ENCODE measurements around the gene MAPK11. TPM values are rescaled to one million over a fixed set of nuclear protein-coding genes. Genes with fewer than 3 reads are reported as not detected.

MAPK11 gene
- total RNA-seq, 1 donor from 2014 or later = not detected

GRCh38 chr22:50318356-50318697, 48.1 kb upstream of the MAPK11 start:
- H3K4me1 ChIP-seq = no peaks in the 10 kb centered on the region
- no peak for TF ChIP-seq EZH2phosphoT487 (IDR thresholded peaks at IDR 0.05)
- TF ChIP-seq, protein P1, sequence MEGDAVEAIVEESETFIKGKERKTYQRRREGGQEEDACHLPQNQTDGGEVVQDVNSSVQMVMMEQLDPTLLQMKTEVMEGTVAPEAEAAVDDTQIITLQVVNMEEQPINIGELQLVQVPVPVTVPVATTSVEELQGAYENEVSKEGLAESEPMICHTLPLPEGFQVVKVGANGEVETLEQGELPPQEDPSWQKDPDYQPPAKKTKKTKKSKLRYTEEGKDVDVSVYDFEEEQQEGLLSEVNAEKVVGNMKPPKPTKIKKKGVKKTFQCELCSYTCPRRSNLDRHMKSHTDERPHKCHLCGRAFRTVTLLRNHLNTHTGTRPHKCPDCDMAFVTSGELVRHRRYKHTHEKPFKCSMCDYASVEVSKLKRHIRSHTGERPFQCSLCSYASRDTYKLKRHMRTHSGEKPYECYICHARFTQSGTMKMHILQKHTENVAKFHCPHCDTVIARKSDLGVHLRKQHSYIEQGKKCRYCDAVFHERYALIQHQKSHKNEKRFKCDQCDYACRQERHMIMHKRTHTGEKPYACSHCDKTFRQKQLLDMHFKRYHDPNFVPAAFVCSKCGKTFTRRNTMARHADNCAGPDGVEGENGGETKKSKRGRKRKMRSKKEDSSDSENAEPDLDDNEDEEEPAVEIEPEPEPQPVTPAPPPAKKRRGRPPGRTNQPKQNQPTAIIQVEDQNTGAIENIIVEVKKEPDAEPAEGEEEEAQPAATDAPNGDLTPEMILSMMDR (IDR thresholded peaks at IDR 0.05) = no peak
- TF ChIP-seq EZH2 (IDR thresholded peaks at IDR 0.05) = no peak
- Mint-ChIP-seq H3K4me1 (no peaks in the 10 kb centered on the region), H3K9me3 (no peaks in the 10 kb centered on the region), H3K27me3 (ENCODE audit: insufficient read depth, low read depth) (peaks cover 6% of the 10 kb centered on the region), H3K27ac (no peak overlapping the region), H3K36me3 (peaks cover 2% of the 10 kb centered on the region), H3K4me3 (no peak overlapping the region)
- H3K36me3 ChIP-seq = no peaks in the 10 kb centered on the region
- no peak for DNase-seq (ENCODE audit: low spot score)
- no peak overlapping the region for H3K4me2 ChIP-seq
- no peaks in the 10 kb centered on the region for H4K20me1 ChIP-seq (ENCODE audit: low read depth)
- no peak overlapping the region for H2AFZ ChIP-seq (replicated peaks)
- no peaks in the 10 kb centered on the region for H3K9me3 ChIP-seq (ENCODE audit: low read depth)
- H3K27ac ChIP-seq = no peak overlapping the region
- H3K27me3 ChIP-seq = no peaks in the 10 kb centered on the region
- H3K9ac ChIP-seq = no peak overlapping the region
- H3F3A ChIP-seq (ENCODE audit: low read depth) = no peaks in the 10 kb centered on the region
- no peak overlapping the region for H3K4me3 ChIP-seq
- no peaks in the 10 kb centered on the region for H3K79me2 ChIP-seq (ENCODE audit: low read depth)

DNA sequence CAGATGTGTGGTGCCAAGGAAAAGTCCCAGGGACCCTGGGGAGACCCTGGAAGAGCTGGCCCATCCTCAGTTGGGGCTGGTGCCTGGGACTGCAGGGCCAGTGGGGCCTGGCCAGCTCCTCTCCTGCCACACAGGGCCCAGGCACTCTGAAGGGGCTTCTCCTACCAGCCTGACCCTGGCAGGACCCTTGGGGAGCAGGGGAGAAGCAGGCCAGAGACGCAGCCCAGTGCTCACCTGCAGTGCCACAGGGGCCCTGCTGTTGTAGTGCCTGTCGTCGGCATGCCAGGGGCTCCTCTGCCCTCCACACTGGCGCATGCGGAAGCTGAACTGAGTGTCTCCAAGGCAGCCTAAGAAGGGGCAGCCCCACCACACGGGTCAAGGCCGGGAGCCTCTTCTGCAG, 47.5 kb upstream of the MAPK11 start:
- Mint-ChIP-seq H3K27ac (no peak overlapping the region), H3K4me3 (no peak overlapping the region), H3K4me1 (no peaks in the 10 kb centered on the region), H3K9me3 (no peaks in the 10 kb centered on the region), H3K27me3 (ENCODE audit: insufficient read depth, low read depth) (peaks cover 6% of the 10 kb centered on the region), H3K36me3 (peaks cover 2% of the 10 kb centered on the region)
- Histone ChIP-seq H3K27me3 (no peaks in the 10 kb centered on the region), H3K4me2 (no peak overlapping the region), H2AFZ (replicated peaks) (no peak overlapping the region), H3F3A (ENCODE audit: low read depth) (no peaks in the 10 kb centered on the region), H3K36me3 (no peaks in the 10 kb centered on the region), H3K4me3 (no peak overlapping the region), H3K27ac (no peak overlapping the region), H3K9ac (no peak overlapping the region), H3K4me1 (no peaks in the 10 kb centered on the region), H4K20me1 (ENCODE audit: low read depth) (no peaks in the 10 kb centered on the region), H3K9me3 (ENCODE audit: low read depth) (no peaks in the 10 kb centered on the region), H3K79me2 (ENCODE audit: low read depth) (no peaks in the 10 kb centered on the region)
- no peak for DNase-seq (ENCODE audit: low spot score)
- TF ChIP-seq EZH2 (IDR thresholded peaks at IDR 0.05) (no peak), EZH2phosphoT487 (IDR thresholded peaks at IDR 0.05) (no peak)
- TF ChIP-seq, protein P1 (IDR thresholded peaks at IDR 0.05) = no peak

DNA sequence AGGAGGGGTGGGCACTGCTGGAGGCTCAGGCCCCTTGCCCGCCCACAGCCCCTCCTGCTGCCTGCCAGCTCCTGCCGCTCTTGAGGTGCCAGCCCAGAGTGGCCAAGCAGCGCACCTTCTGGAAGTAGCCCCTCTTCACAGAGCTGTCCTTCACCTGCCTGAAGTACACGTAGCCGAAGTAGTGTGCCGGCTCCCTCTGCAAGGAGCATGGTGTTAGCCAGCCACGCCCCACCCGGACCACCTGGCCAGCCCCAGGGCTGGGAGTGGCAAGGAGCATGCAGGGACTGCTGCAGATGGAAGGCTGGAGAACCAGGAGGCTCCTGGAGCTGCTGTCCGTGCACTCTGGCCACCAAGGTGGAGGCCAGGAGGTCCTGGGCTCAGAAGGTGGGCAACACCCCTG, 47.0 kb upstream of the MAPK11 start:
- H3K4me1 ChIP-seq = no peaks in the 10 kb centered on the region
- H3K4me3 ChIP-seq = no peak overlapping the region
- H3K27ac Mint-ChIP-seq = no peak overlapping the region
- H3K36me3 ChIP-seq = no peaks in the 10 kb centered on the region
- peaks cover 2% of the 10 kb centered on the region for H3K36me3 Mint-ChIP-seq
- no peak overlapping the region for H3K4me2 ChIP-seq
- peaks cover 6% of the 10 kb centered on the region for H3K27me3 Mint-ChIP-seq (ENCODE audit: insufficient read depth, low read depth)
- H3F3A ChIP-seq (ENCODE audit: low read depth) = no peaks in the 10 kb centered on the region
- H3K9me3 Mint-ChIP-seq = no peaks in the 10 kb centered on the region
- no peak for DNase-seq (ENCODE audit: low spot score)
- no peak overlapping the region for H3K27ac ChIP-seq
- no peaks in the 10 kb centered on the region for H3K4me1 Mint-ChIP-seq
- H4K20me1 ChIP-seq (ENCODE audit: low read depth) = no peaks in the 10 kb centered on the region
- no peaks in the 10 kb centered on the region for H3K27me3 ChIP-seq
- no peaks in the 10 kb centered on the region for H3K79me2 ChIP-seq (ENCODE audit: low read depth)
- no peak overlapping the region for H3K9ac ChIP-seq
- no peaks in the 10 kb centered on the region for H3K9me3 ChIP-seq (ENCODE audit: low read depth)
- no peak overlapping the region for H3K4me3 Mint-ChIP-seq
- TF ChIP-seq EZH2phosphoT487 (IDR thresholded peaks at IDR 0.05) (no peak), EZH2 (IDR thresholded peaks at IDR 0.05) (no peak)
- TF ChIP-seq, protein P1 (IDR thresholded peaks at IDR 0.05) = no peak
- no peak overlapping the region for H2AFZ ChIP-seq (replicated peaks)
